GM21619 (cell line): ENCODE results near the gene FGGY.
"Not testable (repeated sequence)": the region's sequence is repeated elsewhere in the genome, so short reads cannot be mapped to it uniquely, and the experiment has no call there.

Experiments used
- ATAC-seq: cut with Tn5 transposase; IDR thresholded peaks from one replicate; pipeline ENCODE4 v1.9.1; 2021; ENCODE audit not compliant: unreplicated experiment

Gene FGGY

GRCh38 chr1:59477286-59477685 lies 180.4 kb downstream of the FGGY start:
- ATAC-seq, result no peak

- no peak for ATAC-seq
Measured at GRCh38 chr1:59477867-59478266, 181.0 kb downstream of the FGGY start.

- no peak for ATAC-seq
Measured at GRCh38 chr1:59478822-59479221, 181.9 kb downstream of the FGGY start.

- ATAC-seq, result no peak
Measured at GRCh38 chr1:59480188-59480888, 183.4 kb downstream of the FGGY start.

GRCh38 chr1:59481881-59482505 lies 185.1 kb downstream of the FGGY start:
- no peak for ATAC-seq

GRCh38 chr1:59482986-59483385 lies 186.1 kb downstream of the FGGY start:
- ATAC-seq, result no peak

- no peak for ATAC-seq
Measured at GRCh38 chr1:59484096-59484495, 187.2 kb downstream of the FGGY start.

- no peak for ATAC-seq
Measured at GRCh38 chr1:59485171-59485570, 188.3 kb downstream of the FGGY start.

- no peak for ATAC-seq
Measured at GRCh38 chr1:59485949-59486348, 189.1 kb downstream of the FGGY start.

GRCh38 chr1:59486615-59487014 lies 189.7 kb downstream of the FGGY start:
- no peak for ATAC-seq

GRCh38 chr1:59487335-59488031 lies 190.6 kb downstream of the FGGY start:
- ATAC-seq, result no peak

GRCh38 chr1:59492500-59492899 lies 195.6 kb downstream of the FGGY start:
- ATAC-seq, result no peak

GRCh38 chr1:59494145-59494833 lies 197.4 kb downstream of the FGGY start:
- ATAC-seq, result no peak

- not testable (repeated sequence) for ATAC-seq
Measured at GRCh38 chr1:59496156-59496555, 199.3 kb downstream of the FGGY start.

GRCh38 chr1:59497616-59498015 lies 200.7 kb downstream of the FGGY start:
- ATAC-seq, result no peak

- no peak for ATAC-seq
Measured at GRCh38 chr1:59498640-59499039, 201.7 kb downstream of the FGGY start.

GRCh38 chr1:59499273-59499942 lies 202.5 kb downstream of the FGGY start:
- ATAC-seq, result no peak

- no peak for ATAC-seq
Measured at GRCh38 chr1:59499943-59500569, 203.2 kb downstream of the FGGY start.

GRCh38 chr1:59500950-59501742 lies 204.3 kb downstream of the FGGY start:
- no peak for ATAC-seq
